ENCODE data around the gene GRK3. TPM values are rescaled to one million over a fixed set of nuclear protein-coding genes. Genes with fewer than 3 reads are reported as not detected.
A peak's percentile ranks its signal among the peaks of the same experiment; 100 is the strongest.

The GRK3 gene
- total and polyA plus RNA-seq, 10 of the 15 experiments (the other 5 are each of a cell fraction or from before 2014, with no cell fraction given) = 3.1 to 35.1 (median 14.7) TPM

DNA sequence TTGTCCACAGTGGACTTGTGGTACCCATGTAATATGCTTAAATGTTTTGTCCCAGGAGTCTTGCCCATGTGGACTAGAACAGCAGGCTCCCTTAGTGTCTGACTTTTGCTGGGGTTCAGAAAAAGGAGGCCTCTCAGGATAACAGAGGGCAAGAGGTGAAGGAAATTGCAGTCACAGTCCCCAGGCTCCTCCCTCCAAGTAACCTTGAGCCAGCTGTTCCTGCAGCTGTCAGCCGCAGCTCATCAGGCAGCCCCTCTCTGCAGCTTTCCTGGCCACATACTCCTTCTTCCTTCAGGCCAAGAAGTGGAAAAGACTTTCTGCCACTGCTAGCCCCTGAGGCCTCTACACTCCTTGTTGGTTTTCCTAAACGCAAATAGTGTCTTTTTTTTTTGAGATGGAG, 171.2 kb downstream of the GRK3 start:
- ChIA-PET RAD21 (ENCODE audit: unreplicated experiment) (interaction anchor here (1.3 kb wide), 1 partner anchor 15 kb away, joined by 3 read pairs; no protein-coding TSS in a partner anchor), CTCF (no interaction called here), SMC1A (ENCODE audit: uncharacterized antibody, unreplicated experiment) (no interaction called here), POLR2A (interaction anchor here (0.7 kb wide), 2 partner anchors 44 to 223 kb away, joined by 5 read pairs; no protein-coding TSS in a partner anchor)
- Histone ChIP-seq H3K4me1 (ENCODE audit: control insufficient read depth, insufficient read depth, low read length) (no peaks in the 10 kb centered on the region), H3K36me3 (ENCODE audit: control insufficient read depth in 2 of 2, insufficient read depth in 2 of 2, low read length in 1 of 2) (no peaks in the 10 kb centered on the region), H3K9ac (ENCODE audit: control insufficient read depth, insufficient read depth, low read length) (no peak overlapping the region), H4K20me1 (ENCODE audit: control insufficient read depth, insufficient read depth) (no peaks in the 10 kb centered on the region), H3K79me2 (ENCODE audit: control insufficient read depth, insufficient read depth, low read length) (no peaks in the 10 kb centered on the region), H3K4me3 (no peak overlapping the region), H3K27me3 (replicated peaks in 1 of 2; ENCODE audit: control insufficient read depth in 2 of 2, insufficient read depth in 2 of 2, low read length in 1 of 2) (no peaks in the 10 kb centered on the region), H2AFZ (ENCODE audit: control insufficient read depth, low read depth, low read length) (no peak overlapping the region), H3K4me2 (ENCODE audit: control insufficient read depth, insufficient read depth) (no peak overlapping the region), H3K9me3 (replicated peaks; ENCODE audit: control insufficient read depth, insufficient read depth, low read length) (no peaks in the 10 kb centered on the region), H3K27ac (ENCODE audit: control insufficient read depth, insufficient read depth) (no peak overlapping the region)
- no peak for ATAC-seq
- no peak for FAIRE-seq
- TF ChIP-seq ZNF274 (IDR thresholded peaks at IDR 0.05; ENCODE audit: insufficient read depth, insufficient read length) = no peak
- TF ChIP-seq NFYB (IDR thresholded peaks at IDR 0.05; ENCODE audit: insufficient read depth, low read depth, low read length) = no peak
- no peak for TF ChIP-seq TAF1 (IDR thresholded peaks at IDR 0.05; ENCODE audit: borderline replicate concordance, low read depth, low read length)
- no peak for TF ChIP-seq ATF7 (IDR thresholded peaks at IDR 0.05; ENCODE audit: low read depth)
- in situ Hi-C loops (cut with MboI) (no loop called here), intact Hi-C loops (cut with micrococcal nuclease; ENCODE audit: unreplicated experiment) (no loop called here)
- no peak for DNase-seq (ENCODE audit: low read depth, low spot score)
- 75% methylated on average over 2 of the region's 2 CpGs for WGBS (ENCODE audit: insufficient coverage, insufficient replicate concordance, low lambda C conversion rate, missing lambda C conversion rate)
- no TSS peak for BruUV-seq (replicated peaks)

DNA sequence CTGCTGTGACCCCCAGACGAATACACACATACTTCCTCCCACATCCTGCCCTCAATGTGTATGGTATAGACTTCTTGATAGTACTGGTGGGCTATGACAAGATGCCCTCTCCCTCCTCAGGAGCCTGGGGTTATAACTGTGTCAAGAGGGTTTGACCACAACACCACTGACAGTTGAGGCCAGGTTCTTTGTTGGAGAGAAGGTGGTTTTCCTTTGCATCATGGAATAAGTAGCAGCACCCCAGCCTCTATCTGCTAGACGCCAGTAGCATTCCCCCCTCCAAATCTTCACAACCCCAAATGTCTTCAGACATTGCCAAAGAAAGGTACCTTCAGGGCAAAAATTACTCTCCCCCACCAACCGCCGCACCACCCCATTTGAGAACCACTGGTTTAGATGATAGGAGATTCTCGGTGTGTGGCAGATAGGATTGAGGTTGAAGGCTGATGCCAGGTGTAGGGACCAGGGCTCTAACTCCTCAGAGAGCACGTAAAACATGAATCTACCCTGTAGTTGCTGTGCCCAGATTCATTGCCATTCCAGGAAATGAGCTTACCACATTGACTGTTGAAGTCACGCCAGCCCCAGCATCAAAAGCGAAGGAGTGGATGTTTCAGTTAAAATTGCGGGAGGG, 172.0 kb downstream of the GRK3 start:
- RAD21 ChIA-PET (ENCODE audit: unreplicated experiment) = interaction anchor here (1.3 kb wide), 1 partner anchor 14 kb away, joined by 3 read pairs; no protein-coding TSS in a partner anchor
- Histone ChIP-seq H3K79me2 (ENCODE audit: control insufficient read depth, insufficient read depth, low read length) (no peaks in the 10 kb centered on the region), H4K20me1 (ENCODE audit: control insufficient read depth, insufficient read depth) (no peaks in the 10 kb centered on the region), H3K36me3 (ENCODE audit: control insufficient read depth in 2 of 2, insufficient read depth in 2 of 2, low read length in 1 of 2) (no peaks in the 10 kb centered on the region), H3K9me3 (replicated peaks; ENCODE audit: control insufficient read depth, insufficient read depth, low read length) (no peaks in the 10 kb centered on the region), H3K4me2 (ENCODE audit: control insufficient read depth, insufficient read depth) (peak overlapping the region; percentile 20; the same call in 1 of the 2 replicates), H3K4me1 (ENCODE audit: control insufficient read depth, insufficient read depth, low read length) (no peaks in the 10 kb centered on the region), H2AFZ (ENCODE audit: control insufficient read depth, low read depth, low read length) (peak overlapping the region; percentile 56), H3K9ac (ENCODE audit: control insufficient read depth, insufficient read depth, low read length) (no peak overlapping the region), H3K4me3 (no peak overlapping the region), H3K27me3 (replicated peaks in 1 of 2; ENCODE audit: control insufficient read depth in 2 of 2, insufficient read depth in 2 of 2, low read length in 1 of 2) (no peaks in the 10 kb centered on the region), H3K27ac (ENCODE audit: control insufficient read depth, insufficient read depth) (no peak overlapping the region)
- FAIRE-seq (no peak), ATAC-seq (peak; percentile 27), DNase-seq (ENCODE audit: low read depth, low spot score) (no peak)
- CTCF ChIA-PET = no interaction called here
- TF ChIP-seq RAD21 (IDR thresholded peaks at IDR 0.05; ENCODE audit: insufficient read depth, low read depth, low read length) = no peak
- TF ChIP-seq SRF (IDR thresholded peaks at IDR 0.05; ENCODE audit: low read depth in 2 of 2, low read length in 2 of 2) = no peak
- TF ChIP-seq NRF1 (conservative IDR thresholded peaks at IDR 0.05; ENCODE audit: low read depth, low read length) = no peak
- TF ChIP-seq EGR1 (IDR thresholded peaks at IDR 0.05; ENCODE audit: borderline replicate concordance in 1 of 2, low read depth in 2 of 2, low read length in 2 of 2) = no peak
- TF ChIP-seq POLR2AphosphoS2 (IDR thresholded peaks at IDR 0.05; ENCODE audit: low read depth, low read length) = no peak
- no peak for TF ChIP-seq EP300 (IDR thresholded peaks at IDR 0.05; ENCODE audit: borderline replicate concordance in 1 of 2, control insufficient read depth in 1 of 2, low read depth in 2 of 2, low read length in 2 of 2)
- TF ChIP-seq RBBP5 (conservative IDR thresholded peaks at IDR 0.05) = no peak
- TF ChIP-seq, protein P1, sequence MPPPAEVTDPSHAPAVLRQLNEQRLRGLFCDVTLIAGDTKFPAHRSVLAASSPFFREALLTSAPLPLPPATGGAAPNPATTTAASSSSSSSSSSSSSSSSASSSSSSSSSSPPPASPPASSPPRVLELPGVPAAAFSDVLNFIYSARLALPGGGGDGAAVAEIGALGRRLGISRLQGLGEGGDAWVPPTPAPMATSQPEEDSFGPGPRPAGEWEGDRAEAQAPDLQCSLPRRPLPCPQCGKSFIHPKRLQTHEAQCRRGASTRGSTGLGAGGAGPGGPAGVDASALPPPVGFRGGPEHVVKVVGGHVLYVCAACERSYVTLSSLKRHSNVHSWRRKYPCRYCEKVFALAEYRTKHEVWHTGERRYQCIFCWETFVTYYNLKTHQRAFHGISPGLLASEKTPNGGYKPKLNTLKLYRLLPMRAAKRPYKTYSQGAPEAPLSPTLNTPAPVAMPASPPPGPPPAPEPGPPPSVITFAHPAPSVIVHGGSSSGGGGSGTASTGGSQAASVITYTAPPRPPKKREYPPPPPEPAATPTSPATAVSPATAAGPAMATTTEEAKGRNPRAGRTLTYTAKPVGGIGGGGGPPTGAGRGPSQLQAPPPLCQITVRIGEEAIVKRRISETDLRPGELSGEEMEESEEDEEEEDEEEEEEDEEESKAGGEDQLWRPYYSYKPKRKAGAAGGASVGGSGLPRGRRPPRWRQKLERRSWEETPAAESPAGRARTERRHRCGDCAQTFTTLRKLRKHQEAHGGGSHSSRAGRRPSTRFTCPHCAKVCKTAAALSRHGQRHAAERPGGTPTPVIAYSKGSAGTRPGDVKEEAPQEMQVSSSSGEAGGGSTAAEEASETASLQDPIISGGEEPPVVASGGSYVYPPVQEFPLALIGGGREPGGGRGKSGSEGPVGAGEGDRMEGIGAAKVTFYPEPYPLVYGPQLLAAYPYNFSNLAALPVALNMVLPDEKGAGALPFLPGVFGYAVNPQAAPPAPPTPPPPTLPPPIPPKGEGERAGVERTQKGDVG (CRISPR knock-in tag; IDR thresholded peaks at IDR 0.05) = no peak
- no peak for TF ChIP-seq TCF3 (IDR thresholded peaks at IDR 0.05; ENCODE audit: borderline replicate concordance, insufficient read depth, low read depth, low read length)
- POLR2A ChIA-PET = no interaction called here
- no TSS peak for BruUV-seq (replicated peaks)
- intact Hi-C loops (cut with micrococcal nuclease; ENCODE audit: unreplicated experiment) = no loop called here
- SMC1A ChIA-PET (ENCODE audit: uncharacterized antibody, unreplicated experiment) = interaction anchor here (1.3 kb wide), 1 partner anchor 9 kb away, joined by 4 read pairs; no protein-coding TSS in a partner anchor
- 36% methylated on average over 9 of the region's 9 CpGs for WGBS (ENCODE audit: insufficient coverage, insufficient replicate concordance, low lambda C conversion rate, missing lambda C conversion rate)
- in situ Hi-C loops (cut with MboI) = no loop called here

All from GM12878 (cell line).